GM12878 (cell line): ENCODE data around the gene SPN. TPM values are rescaled to one million over a fixed set of nuclear protein-coding genes. Genes with fewer than 3 reads are reported as not detected.

Experiments used
- ATAC-seq: fragments of 200-7000 bp; cut with Tn5 transposase; 3 replicates; pipeline ENCODE4 v1.9.1; 2020; ENCODE audit warnings: mild to moderate bottlenecking, moderate library complexity
- BruUV-seq: library from RNA; stranded (reverse); fragments of 400-500 nt; replicated peaks from 2 replicates; lab custom pipeline; 2021; lab: Mats Ljungman, UMichigan
- CTCF ChIA-PET: fragments of 300-600 bp; sonication (Branson Sonifier 250); formaldehyde crosslinking; extraction: SDS; loops from one replicate; lab custom pipeline; 2021; ENCODE audit warnings: inconsistent platforms; lab: Yijun Ruan, JAX
- POLR2A ChIA-PET: fragments of 350-600 bp; formaldehyde crosslinking; extraction: SDS; loops from one replicate; lab custom pipeline; 2021; ENCODE audit warnings: inconsistent platforms; lab: Charles Lee
- RAD21 ChIA-PET: fragments of 300-600 bp; sonication (Branson Sonifier 250); formaldehyde crosslinking; loops from one replicate; lab custom pipeline; 2023; ENCODE audit warnings: antibody characterized with exemption; ENCODE audit not compliant: unreplicated experiment; lab: Charles Lee
- SMC1A ChIA-PET: fragments of 300-600 bp; sonication (Branson Sonifier 250); formaldehyde crosslinking; loops from one replicate; lab custom pipeline; 2023; ENCODE audit not compliant: unreplicated experiment, uncharacterized antibody; lab: Charles Lee
- DNase-seq: peaks from one replicate; pipeline ENCODE4 v3.0.0-alpha.2; 2011; ENCODE audit warnings: low read depth, low spot score
- FAIRE-seq: peaks from 3 replicates; lab custom pipeline; 2011; peaks lifted over from hg19 to GRCh38; lab: Jason Lieb, UNC
- H2AFZ ChIP-seq: 2 replicates; pipeline ENCODE4 v1.6.0; 2011; ENCODE audit warnings: low read depth, low read length, control low read depth; ENCODE audit not compliant: control insufficient read depth
- H3K27ac ChIP-seq: 2 replicates; pipeline ENCODE4 v1.5.1; 2011; ENCODE audit warnings: control low read depth; ENCODE audit not compliant: control insufficient read depth, insufficient read depth
- H3K27me3 ChIP-seq, 2 experiments: replicated peaks in 1 of 2; 2 replicates each; pipeline versions ENCODE4 v1.6.0 to v1.6.1; 2011; ENCODE audit warnings: low read length in 1 of 2; ENCODE audit not compliant: control insufficient read depth in 2 of 2, insufficient read depth in 2 of 2
- H3K36me3 ChIP-seq, 2 experiments: 2 replicates each; pipeline ENCODE4 v1.5.1; 2011; ENCODE audit warnings: low read length in 1 of 2; ENCODE audit not compliant: control insufficient read depth in 2 of 2, insufficient read depth in 2 of 2
- H3K4me1 ChIP-seq: 2 replicates; pipeline ENCODE4 v1.6.1; 2011; ENCODE audit warnings: mild to moderate bottlenecking, low read length, moderate library complexity, mixed read lengths; ENCODE audit not compliant: control insufficient read depth, insufficient read depth
- H3K4me2 ChIP-seq: 2 replicates; pipeline ENCODE4 v1.6.0; 2011; ENCODE audit warnings: control low read depth; ENCODE audit not compliant: control insufficient read depth, insufficient read depth
- H3K4me3 ChIP-seq: fragments of 200-600 bp; sonication (generic); 2 replicates; pipeline ENCODE4 v1.5.1; 2016
- H3K79me2 ChIP-seq: 2 replicates; pipeline ENCODE4 v1.6.0; 2011; ENCODE audit warnings: low read length; ENCODE audit not compliant: control insufficient read depth, insufficient read depth
- H3K9ac ChIP-seq: 2 replicates; pipeline ENCODE4 v1.8.0; 2011; ENCODE audit warnings: low read length, control low read depth, mixed read lengths; ENCODE audit not compliant: control insufficient read depth, insufficient read depth
- H3K9me3 ChIP-seq: replicated peaks from 3 replicates; pipeline ENCODE4 v1.5.1; 2011; ENCODE audit warnings: mild to moderate bottlenecking, low read length; ENCODE audit not compliant: control insufficient read depth, insufficient read depth
- H4K20me1 ChIP-seq: 2 replicates; pipeline ENCODE4 v1.6.0; 2011; ENCODE audit not compliant: control insufficient read depth, insufficient read depth
- BHLHE40 ChIP-seq, 2 experiments: fragments of 450-650 bp in 1 of 2; IDR thresholded peaks; 2 replicates each; pipeline ENCODE4 v1.6.1; 2011 to 2017; ENCODE audit warnings: low read depth in 2 of 2, borderline replicate concordance in 1 of 2, improper control_type of control experiment in 1 of 2, low read length in 1 of 2, mild to moderate bottlenecking in 1 of 2
- CREB1 ChIP-seq: IDR thresholded peaks from 2 replicates; pipeline ENCODE4 v1.6.1; 2012; ENCODE audit warnings: low read depth, mild to moderate bottlenecking, inconsistent platforms
- EGR1 ChIP-seq, 2 experiments: IDR thresholded peaks; 1 replicate in 1 of 2; 2 replicates in 1 of 2; pipeline ENCODE4 v1.6.1; 2011 to 2012; ENCODE audit warnings: low read depth in 2 of 2, low read length in 2 of 2, borderline replicate concordance in 1 of 2, mild to moderate bottlenecking in 1 of 2, moderate library complexity in 1 of 2
- HCFC1 ChIP-seq: fragments of 150-350 bp; IDR thresholded peaks from 2 replicates; pipeline ENCODE4 v1.6.1; 2014; ENCODE audit warnings: low read length
- NR2C2 ChIP-seq: IDR thresholded peaks from 2 replicates; pipeline ENCODE4 v1.6.1; 2011; ENCODE audit warnings: borderline replicate concordance, low read depth; ENCODE audit not compliant: control insufficient read depth, insufficient read length
- NRF1 ChIP-seq: conservative IDR thresholded peaks from 2 replicates; pipeline ENCODE4 v1.6.1; 2011; ENCODE audit warnings: mild to moderate bottlenecking, low read depth, low read length, improper control_type of control experiment
- POLR2AphosphoS5 ChIP-seq: IDR thresholded peaks from 2 replicates; pipeline ENCODE4 v1.6.1; 2011; ENCODE audit warnings: mild to moderate bottlenecking, low read length, inconsistent platforms
- SREBF1 ChIP-seq: IDR thresholded peaks from 2 replicates; pipeline ENCODE4 v1.6.1; 2012; ENCODE audit warnings: mild to moderate bottlenecking, low read length
- SUPT20H ChIP-seq: IDR thresholded peaks from 2 replicates; pipeline ENCODE4 v1.6.1; 2011; ENCODE audit warnings: low read depth, mild to moderate bottlenecking, low read length, moderate library complexity, borderline replicate concordance; ENCODE audit not compliant: control insufficient read depth
- WRNIP1 ChIP-seq: IDR thresholded peaks from 2 replicates; pipeline ENCODE4 v1.6.1; 2011; ENCODE audit warnings: low read depth, low read length, improper control_type of control experiment, borderline replicate concordance
- ZNF207 ChIP-seq: fragments of 450-650 bp; IDR thresholded peaks from 2 replicates; pipeline ENCODE4 v1.6.1; 2014; ENCODE audit warnings: antibody characterized with exemption, mild to moderate bottlenecking, borderline replicate concordance
- ZNF622 ChIP-seq: fragments of 450-650 bp; IDR thresholded peaks from 2 replicates; pipeline ENCODE4 v1.6.1; 2017; ENCODE audit warnings: mild to moderate bottlenecking, inconsistent platforms
- WGBS: methylation state at CpG from one replicate; pipeline ENCODE4 v1.1.6; 2016; ENCODE audit warnings: low lambda C conversion rate; ENCODE audit not compliant: insufficient replicate concordance, insufficient coverage; ENCODE audit errors: missing lambda C conversion rate; 5-methylcytosine and 5-hydroxymethylcytosine counted together
- in situ Hi-C: fragments of 300-500 bp; cut with MboI; formaldehyde crosslinking; loops from 9 replicates; pipeline ENCODE4 v1.14.3; 2018; ENCODE audit warnings: mixed read lengths
- intact Hi-C: fragments of 100-400 bp; cut with micrococcal nuclease; formaldehyde crosslinking; loops from one replicate; pipeline ENCODE4 v1.14.2; 2022; ENCODE audit not compliant: unreplicated experiment
- polyA plus RNA-seq, 11 experiments: library from polyadenylated mRNA; depleted of rRNA in 4 of 11; unstranded in 6 of 11; stranded (reverse) in 5 of 11; fragments of >200 nt; fragmentation: Nextera tagmentation in 4 of 11; fragmentation: Illumina TruSeq in 1 of 11; extraction: Ambion mirVana in 4 of 11; extraction: Trizol in 1 of 11; gene quantifications; 1 replicate in 1 of 11; 2 replicates in 10 of 11; pipeline versions ENCODE4 v1.2.1 to v1.2.3, GENCODE V29; 2011 to 2016; ENCODE audit warnings: inconsistent platforms in 2 of 11, missing spikeins in 2 of 11, low read depth in 1 of 11
- total RNA-seq, 4 experiments: library from RNA; depleted of rRNA in 3 of 4; stranded (reverse); fragments of >200 nt in 3 of 4; fragmentation: Illumina TruSeq in 1 of 4; extraction: Trizol in 1 of 4; gene quantifications; 2 replicates each; pipeline versions ENCODE4 v1.2.1 to v1.2.3, GENCODE V29; 2013 to 2021
- TF ChIP-seq, protein P1 (sequence below): IDR thresholded peaks from 2 replicates; pipeline ENCODE4 v1.6.1; 2011; ENCODE audit warnings: borderline replicate concordance, low read depth, mild to moderate bottlenecking, moderate library complexity, low read length; ENCODE audit not compliant: insufficient read depth, poor library complexity, severe bottlenecking
- TF ChIP-seq, protein P2 (sequence below): fragments of 150-350 bp; IDR thresholded peaks from 2 replicates; pipeline ENCODE4 v1.6.1; 2014; ENCODE audit warnings: mild to moderate bottlenecking, low read depth, low read length
- TF ChIP-seq, protein P3 (sequence below): fragments of 450-650 bp; formaldehyde crosslinking; IDR thresholded peaks from 2 replicates; pipeline ENCODE4 v1.5.0; 2022; ENCODE audit warnings: mild to moderate bottlenecking, missing genetic modification characterization

SPN gene
- total and polyA plus RNA-seq, 10 of the 15 experiments (the other 5 are each of a cell fraction or from before 2014, with no cell fraction given), result 16.2 to 173 (median 92.7) TPM

DNA sequence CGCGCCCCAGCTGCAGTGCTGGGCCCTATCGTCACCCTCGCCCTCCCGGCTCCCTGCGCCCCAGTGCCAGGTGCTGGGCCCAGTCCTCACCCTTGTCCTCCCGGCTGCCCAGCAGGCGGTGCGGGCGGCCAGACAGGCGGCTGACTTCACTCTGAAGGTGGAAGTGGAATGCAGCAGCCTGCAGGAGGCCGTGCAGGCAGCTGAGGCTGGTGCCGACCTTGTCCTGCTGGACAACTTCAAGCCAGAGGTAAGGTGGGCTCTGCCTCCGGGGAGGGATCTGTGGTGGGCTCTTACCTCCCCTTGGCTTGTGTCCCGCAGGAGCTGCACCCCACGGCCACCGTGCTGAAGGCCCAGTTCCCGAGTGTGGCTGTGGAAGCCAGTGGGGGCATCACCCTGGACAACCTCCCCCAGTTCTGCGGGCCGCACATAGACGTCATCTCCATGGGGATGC, 33.9 kb downstream of the SPN start:
- Histone ChIP-seq H3K9ac (no peak overlapping the region), H3K4me1 (peaks cover 3% of the 10 kb centered on the region; the same call in 1 of the 2 replicates), H4K20me1 (no peaks in the 10 kb centered on the region), H3K9me3 (peaks cover 1% of the 10 kb centered on the region; the same call in 2 of the 3 replicates), H3K79me2 (peaks cover under 1% of the 10 kb centered on the region; the same call in 1 of the 2 replicates), H3K27me3 (no peaks in the 10 kb centered on the region), H3K27ac (no peak overlapping the region), H3K4me2 (no peak overlapping the region), H3K36me3 (no peaks in the 10 kb centered on the region; a peak in 1 of 4 replicates), H3K4me3 (no peak overlapping the region), H2AFZ (no peak overlapping the region)
- intact Hi-C loops, result no loop called here
- BruUV-seq, result no TSS peak
- WGBS, result 83% methylated on average over 21 of the region's 21 CpGs
- FAIRE-seq (no peak), ATAC-seq (no peak), DNase-seq (no peak)
- in situ Hi-C loops, result loop anchor here (5.0 kb wide), 1 partner anchor 330 kb away; no protein-coding TSS in a partner anchor
- SMC1A ChIA-PET, result interaction anchor here (1.3 kb wide), 1 partner anchor 18 kb away, joined by 3 read pairs; the partner anchor contains the start of gene QPRT
- RAD21 ChIA-PET, result no interaction called here
- CTCF ChIA-PET, result interaction anchor here (0.6 to 1.9 kb wide), 2 partner anchors 11 to 35 kb away, joined by 3 to 6 read pairs; no protein-coding TSS in a partner anchor
- TF ChIP-seq, protein P1, sequence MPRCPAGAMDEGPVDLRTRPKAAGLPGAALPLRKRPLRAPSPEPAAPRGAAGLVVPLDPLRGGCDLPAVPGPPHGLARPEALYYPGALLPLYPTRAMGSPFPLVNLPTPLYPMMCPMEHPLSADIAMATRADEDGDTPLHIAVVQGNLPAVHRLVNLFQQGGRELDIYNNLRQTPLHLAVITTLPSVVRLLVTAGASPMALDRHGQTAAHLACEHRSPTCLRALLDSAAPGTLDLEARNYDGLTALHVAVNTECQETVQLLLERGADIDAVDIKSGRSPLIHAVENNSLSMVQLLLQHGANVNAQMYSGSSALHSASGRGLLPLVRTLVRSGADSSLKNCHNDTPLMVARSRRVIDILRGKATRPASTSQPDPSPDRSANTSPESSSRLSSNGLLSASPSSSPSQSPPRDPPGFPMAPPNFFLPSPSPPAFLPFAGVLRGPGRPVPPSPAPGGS, result no peak
- TF ChIP-seq, protein P2, sequence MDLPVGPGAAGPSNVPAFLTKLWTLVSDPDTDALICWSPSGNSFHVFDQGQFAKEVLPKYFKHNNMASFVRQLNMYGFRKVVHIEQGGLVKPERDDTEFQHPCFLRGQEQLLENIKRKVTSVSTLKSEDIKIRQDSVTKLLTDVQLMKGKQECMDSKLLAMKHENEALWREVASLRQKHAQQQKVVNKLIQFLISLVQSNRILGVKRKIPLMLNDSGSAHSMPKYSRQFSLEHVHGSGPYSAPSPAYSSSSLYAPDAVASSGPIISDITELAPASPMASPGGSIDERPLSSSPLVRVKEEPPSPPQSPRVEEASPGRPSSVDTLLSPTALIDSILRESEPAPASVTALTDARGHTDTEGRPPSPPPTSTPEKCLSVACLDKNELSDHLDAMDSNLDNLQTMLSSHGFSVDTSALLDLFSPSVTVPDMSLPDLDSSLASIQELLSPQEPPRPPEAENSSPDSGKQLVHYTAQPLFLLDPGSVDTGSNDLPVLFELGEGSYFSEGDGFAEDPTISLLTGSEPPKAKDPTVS, result no peak
- TF ChIP-seq EGR1 (IDR thresholded peaks at IDR 0.05; ENCODE audit: borderline replicate concordance in 1 of 2, low read depth in 2 of 2, low read length in 2 of 2), result no peak
- TF ChIP-seq NR2C2, result no peak
- no peak for TF ChIP-seq BHLHE40 (IDR thresholded peaks at IDR 0.05; ENCODE audit: borderline replicate concordance in 1 of 2, low read depth in 2 of 2, low read length in 1 of 2)
- TF ChIP-seq, protein P3, sequence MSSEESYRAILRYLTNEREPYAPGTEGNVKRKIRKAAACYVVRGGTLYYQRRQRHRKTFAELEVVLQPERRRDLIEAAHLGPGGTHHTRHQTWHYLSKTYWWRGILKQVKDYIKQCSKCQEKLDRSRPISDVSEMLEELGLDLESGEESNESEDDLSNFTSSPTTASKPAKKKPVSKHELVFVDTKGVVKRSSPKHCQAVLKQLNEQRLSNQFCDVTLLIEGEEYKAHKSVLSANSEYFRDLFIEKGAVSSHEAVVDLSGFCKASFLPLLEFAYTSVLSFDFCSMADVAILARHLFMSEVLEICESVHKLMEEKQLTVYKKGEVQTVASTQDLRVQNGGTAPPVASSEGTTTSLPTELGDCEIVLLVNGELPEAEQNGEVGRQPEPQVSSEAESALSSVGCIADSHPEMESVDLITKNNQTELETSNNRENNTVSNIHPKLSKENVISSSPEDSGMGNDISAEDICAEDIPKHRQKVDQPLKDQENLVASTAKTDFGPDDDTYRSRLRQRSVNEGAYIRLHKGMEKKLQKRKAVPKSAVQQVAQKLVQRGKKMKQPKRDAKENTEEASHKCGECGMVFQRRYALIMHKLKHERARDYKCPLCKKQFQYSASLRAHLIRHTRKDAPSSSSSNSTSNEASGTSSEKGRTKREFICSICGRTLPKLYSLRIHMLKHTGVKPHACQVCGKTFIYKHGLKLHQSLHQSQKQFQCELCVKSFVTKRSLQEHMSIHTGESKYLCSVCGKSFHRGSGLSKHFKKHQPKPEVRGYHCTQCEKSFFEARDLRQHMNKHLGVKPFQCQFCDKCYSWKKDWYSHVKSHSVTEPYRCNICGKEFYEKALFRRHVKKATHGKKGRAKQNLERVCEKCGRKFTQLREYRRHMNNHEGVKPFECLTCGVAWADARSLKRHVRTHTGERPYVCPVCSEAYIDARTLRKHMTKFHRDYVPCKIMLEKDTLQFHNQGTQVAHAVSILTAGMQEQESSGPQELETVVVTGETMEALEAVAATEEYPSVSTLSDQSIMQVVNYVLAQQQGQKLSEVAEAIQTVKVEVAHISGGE, result no peak
- no peak for TF ChIP-seq NRF1
- TF ChIP-seq ZNF207, result no peak
- no peak for TF ChIP-seq POLR2AphosphoS5
- TF ChIP-seq ZNF622, result no peak
- TF ChIP-seq WRNIP1, result no peak
- TF ChIP-seq SUPT20H, result no peak
- no peak for TF ChIP-seq CREB1
- TF ChIP-seq SREBF1, result no peak
- TF ChIP-seq HCFC1, result no peak
- POLR2A ChIA-PET, result no interaction called here
